ENCODE data around the gene NUMBL. TPM values are rescaled to one million over a fixed set of nuclear protein-coding genes. Genes with fewer than 3 reads are reported as not detected.

The NUMBL gene
- total RNA-seq, 1 experiment from 2014 or later: 26.8 TPM

Other genes starting within 250 kb of the NUMBL start
- gene SERTAD3, start 246.3 kb downstream of the NUMBL start, total RNA-seq (2014; rRNA removed; shearing (Covaris generic)): 29.7 and 35.6 TPM in 2 replicates
- gene BLVRB, start 224.9 kb downstream of the NUMBL start, total RNA-seq (2014; rRNA removed; shearing (Covaris generic)): 3.8 and 6.6 TPM in 2 replicates
- 0.13 and 0.32 TPM in 2 replicates for gene SPTBN4, start 223.7 kb downstream of the NUMBL start, total RNA-seq (2014; rRNA removed; shearing (Covaris generic))
- 44.1 and 46.6 TPM in 2 replicates for gene SHKBP1, start 113.8 kb downstream of the NUMBL start, total RNA-seq (2014; rRNA removed; shearing (Covaris generic))
- 4.0 and 5.6 TPM in 2 replicates for gene LTBP4, start 89.3 kb downstream of the NUMBL start, total RNA-seq (2014; rRNA removed; shearing (Covaris generic))
- gene COQ8B, start 26.2 kb upstream of the NUMBL start, total RNA-seq (2014; rRNA removed; shearing (Covaris generic)): 22.0 and 23.9 TPM in 2 replicates
- 7.2 and 7.3 TPM in 2 replicates for gene ITPKC, start 26.5 kb upstream of the NUMBL start, total RNA-seq (2014; rRNA removed; shearing (Covaris generic))
- gene ACTMAP, start 59.8 kb upstream of the NUMBL start, total RNA-seq (2014; rRNA removed; shearing (Covaris generic)): 5.0 and 5.4 TPM in 2 replicates
- 181 and 208 TPM in 2 replicates for gene SNRPA, start 60.6 kb upstream of the NUMBL start, total RNA-seq (2014; rRNA removed; shearing (Covaris generic))
- 0.66 TPM in 1 of 2 replicates, not detected in the other for gene MIA, start 84.9 kb upstream of the NUMBL start, total RNA-seq (2014; rRNA removed; shearing (Covaris generic))
- 10.5 and 11.1 TPM in 2 replicates for gene RAB4B, start 87.6 kb upstream of the NUMBL start, total RNA-seq (2014; rRNA removed; shearing (Covaris generic))
- gene EGLN2, start 108.5 kb upstream of the NUMBL start, total RNA-seq (2014; rRNA removed; shearing (Covaris generic)): 55.7 and 56.2 TPM in 2 replicates
- gene CYP2A6, start 159.8 kb upstream of the NUMBL start, total RNA-seq (2014; rRNA removed; shearing (Covaris generic)): not detected in 2 replicates
- gene CYP2A7, start 191.6 kb upstream of the NUMBL start, total RNA-seq (2014; rRNA removed; shearing (Covaris generic)): not detected in 2 replicates

Data from SJCRH30 (cell line).